ENCODE data around the gene TNFSF10. TPM values are rescaled to one million over a fixed set of nuclear protein-coding genes. Genes with fewer than 3 reads are reported as not detected.

Gene TNFSF10
- total RNA-seq, 4 donors from 2014 or later: 26.9 to 163 (median 37.4) TPM

GRCh38 chr3:172456404-172456803 lies 66.8 kb downstream of the TNFSF10 start:
- no peak for DNase-seq
- Histone ChIP-seq H3K4me3 (no peak overlapping the region), H3K9me3 (no peaks in the 10 kb centered on the region), H3K4me1 (no peaks in the 10 kb centered on the region), H3K36me3 (no peaks in the 10 kb centered on the region), H3K27me3 (peaks cover 0 to 9% of the 10 kb centered on the region in 2 donors), H3K27ac (no peak overlapping the region)
- no peak for TF ChIP-seq POLR2A (IDR thresholded peaks at IDR 0.05)
- no peak for TF ChIP-seq CTCF (IDR thresholded peaks at IDR 0.05)
- intact Hi-C loops (cut with DNase I; ENCODE audit: low total_unique reads): no loop called here

Small RNA genes within 50 kb of the gene (small RNA-seq; reads per million reads assigned to genes)
- gene AC007919.1: not detected

Other genes with a start within 250 kb of the TNFSF10 start
- not detected for gene GHSR, start 75.0 kb downstream of the TNFSF10 start, total RNA-seq
- 1 to 10 TPM; 1.8 to 5.8 (median 5.4) TPM for gene NCEH1, start 187.6 kb upstream of the TNFSF10 start, total RNA-seq
- gene ECT2, start 227.3 kb upstream of the TNFSF10 start, total RNA-seq: 10 to 100 TPM in 1 of 4 donors, 1 to 10 TPM in 3; 2.6 to 52.9 (median 4.9) TPM